ENCODE measurements around the gene RADIL. TPM values are rescaled to one million over a fixed set of nuclear protein-coding genes. Genes with fewer than 3 reads are reported as not detected.

Gene RADIL, protein sequence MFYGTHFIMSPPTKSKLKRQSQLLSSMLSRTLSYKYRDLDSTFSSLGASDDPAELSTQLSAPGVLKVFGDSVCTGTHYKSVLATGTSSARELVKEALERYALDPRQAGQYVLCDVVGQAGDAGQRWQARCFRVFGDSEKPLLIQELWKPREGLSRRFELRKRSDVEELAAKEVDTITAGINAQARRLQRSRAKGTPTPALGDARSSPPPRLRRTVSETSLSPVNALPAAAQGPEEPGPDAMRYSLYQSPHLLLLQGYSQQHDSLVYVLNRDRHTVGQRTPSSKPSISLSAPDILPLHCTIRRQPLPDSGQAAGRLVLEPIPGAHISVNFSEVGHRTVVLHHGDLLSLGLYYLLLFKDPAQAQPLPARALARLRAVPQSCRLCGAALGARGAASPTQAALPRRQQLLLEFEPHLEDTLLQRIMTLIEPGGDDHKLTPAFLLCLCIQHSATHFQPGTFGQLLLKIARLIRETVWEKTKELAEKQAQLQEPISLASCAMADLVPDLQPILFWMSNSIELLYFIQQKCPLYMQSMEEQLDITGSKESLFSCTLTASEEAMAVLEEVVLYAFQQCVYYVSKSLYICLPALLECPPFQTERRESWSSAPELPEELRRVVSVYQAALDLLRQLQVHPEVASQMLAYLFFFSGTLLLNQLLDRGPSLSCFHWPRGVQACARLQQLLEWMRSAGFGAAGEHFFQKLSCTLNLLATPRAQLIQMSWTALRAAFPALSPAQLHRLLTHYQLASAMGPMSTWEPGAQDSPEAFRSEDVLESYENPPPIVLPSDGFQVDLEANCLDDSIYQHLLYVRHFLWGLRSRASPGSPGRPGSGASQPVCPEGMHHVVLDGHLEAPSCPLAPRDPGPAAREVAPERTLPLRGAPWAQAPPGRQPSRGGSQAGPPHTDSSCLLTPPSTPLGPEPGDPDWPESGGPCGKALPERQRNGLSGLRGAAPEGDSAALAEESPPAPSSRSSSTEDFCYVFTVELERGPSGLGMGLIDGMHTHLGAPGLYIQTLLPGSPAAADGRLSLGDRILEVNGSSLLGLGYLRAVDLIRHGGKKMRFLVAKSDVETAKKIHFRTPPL
- total RNA-seq = 0.26 and 0.32 TPM in 2 replicates

DNA sequence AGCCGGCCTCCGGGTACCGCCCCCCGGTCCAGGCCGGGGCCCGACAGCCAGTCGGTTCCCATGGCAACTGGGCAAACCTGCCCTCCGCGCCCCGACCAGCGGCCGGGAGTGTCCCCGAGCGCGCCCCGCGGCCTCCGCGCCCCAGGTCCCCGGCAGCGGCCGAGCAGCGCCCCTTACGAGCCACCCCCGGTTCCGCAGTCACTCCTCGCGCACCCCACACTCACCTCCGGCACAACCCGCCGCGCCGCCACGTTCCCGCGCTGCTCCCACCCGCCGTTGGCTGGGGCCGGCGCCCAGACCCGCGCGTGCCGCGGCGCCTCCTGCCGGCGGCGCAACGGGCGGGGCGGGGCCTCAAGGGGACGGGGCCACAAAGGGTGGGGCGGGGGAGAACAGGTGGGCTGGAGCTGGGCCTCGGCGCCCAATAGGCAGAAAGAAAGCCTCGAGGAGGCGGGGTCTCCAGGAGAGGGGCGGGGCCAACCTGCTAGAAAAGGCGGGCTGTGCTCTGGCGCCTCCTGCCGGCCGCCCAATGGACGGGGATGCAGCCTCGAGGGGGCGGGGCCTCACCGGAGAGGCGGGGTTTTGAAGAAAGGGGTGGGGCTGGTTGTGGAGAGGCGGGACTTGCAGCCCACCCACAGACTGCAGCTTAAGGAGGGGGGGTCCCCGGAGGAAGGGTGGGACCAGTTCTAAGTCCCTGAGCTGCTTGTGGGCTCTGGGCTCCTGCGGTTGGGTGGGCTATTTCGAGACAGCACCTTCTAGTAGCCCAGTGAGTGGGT lies at the start of gene RADIL:
RADIL (minus strand) TSS at position 345 of the 773 bp plus-strand sequence. CDS start 5,577 bp downstream, outside the sequence.

GRCh38 chr7:4861673-4862072 lies 21.8 kb downstream of the RADIL start, which contains the start of gene PAPOLB:
Gene PAPOLB, minus strand, starts transcription at chr7:4862030. Its CDS starts 220 bp downstream, at chr7:4861810.

GRCh38 chr7:4775250-4775847 lies 108.2 kb downstream of the RADIL start, which contains the start of gene AP5Z1:
Gene AP5Z1, plus strand, starts transcription at chr7:4775623. Its CDS starts 93 bp downstream, at chr7:4775716.

Other genes with a start within 250 kb of the RADIL start
- 13.7 and 18.4 TPM in 2 replicates for gene FOXK1, start 201.4 kb downstream of the RADIL start, total RNA-seq
- 21.3 and 26.6 TPM in 2 replicates for gene AP5Z1, start 108.1 kb downstream of the RADIL start, total RNA-seq
- under 0.01 TPM in 2 replicates for gene PAPOLB, start 21.7 kb downstream of the RADIL start, total RNA-seq
- not detected in 2 replicates for gene MMD2, start 75.5 kb upstream of the RADIL start, total RNA-seq
- gene RBAK, start 162.1 kb upstream of the RADIL start, total RNA-seq = 4.6 and 6.0 TPM in 2 replicates